OCI-LY3 (cell line): ENCODE measurements around the gene UBE4A.

Experiments used
- CTCF ChIP-seq: fragments of 200-600, 300-600 bp; sonication (generic); IDR thresholded peaks from 2 replicates; pipeline ENCODE4 v1.5.1; 2014; ENCODE audit warnings: antibody characterized with exemption, low read length, low read depth
- EZH2phosphoT487 ChIP-seq: fragments of 200-600 bp; shearing (Covaris generic); IDR thresholded peaks from 2 replicates; pipeline ENCODE4 v1.6.1; 2018; ENCODE audit warnings: antibody characterized with exemption, mixed run types, low read depth

- TF ChIP-seq CTCF (no peak), EZH2phosphoT487 (no peak)
Measured at GRCh38 chr11:118318581-118319336, 40.6 kb upstream of the UBE4A start.
